ENCODE results near the gene ITGB5.
"Not testable (repeated sequence)": the region's sequence is repeated elsewhere in the genome, so short reads cannot be mapped to it uniquely, and the experiment has no call there.

Gene ITGB5

DNA sequence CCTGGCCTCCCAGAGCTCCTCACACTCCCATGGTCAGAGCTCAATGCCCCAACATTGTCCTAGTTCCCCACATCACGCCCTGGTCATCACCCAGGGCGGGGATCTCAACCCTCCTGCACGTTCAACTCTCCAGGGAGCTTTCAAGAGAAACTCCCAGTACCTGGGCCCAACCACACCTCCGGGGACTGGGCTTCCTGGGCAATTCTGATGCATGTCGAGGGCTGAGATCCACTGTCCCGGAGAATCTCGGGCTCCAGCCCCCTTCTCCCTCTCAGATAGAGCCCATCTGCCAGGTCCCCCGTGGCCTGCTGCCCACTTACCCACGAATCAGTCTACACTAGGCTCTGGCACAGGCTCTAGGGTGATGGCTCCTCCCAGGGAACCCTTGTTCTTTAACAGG, 117.7 kb downstream of the ITGB5 start:
- DNase-seq, result no peak

DNA sequence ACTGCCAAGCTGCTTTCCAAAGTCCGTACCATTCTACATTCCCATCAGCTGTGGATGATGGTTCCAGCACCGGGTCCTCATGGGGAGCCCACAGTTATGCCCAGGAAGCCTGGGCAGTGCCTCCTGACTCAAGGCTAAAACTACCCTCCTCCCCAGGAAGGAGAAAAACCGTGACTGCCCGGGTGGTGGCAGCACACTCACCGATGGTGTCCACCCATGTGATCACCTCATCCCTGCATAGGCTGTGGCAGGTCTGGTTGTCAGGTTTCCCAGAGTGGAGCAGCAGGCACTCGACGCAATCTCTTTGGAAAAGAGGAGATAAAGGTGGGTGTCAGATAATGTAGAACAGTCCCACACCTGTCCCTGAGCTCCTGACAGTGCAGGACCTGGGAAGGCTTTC, 118.4 kb downstream of the ITGB5 start:
- no peak for DNase-seq

- DNase-seq, result no peak
Observed at GRCh38 chr3:124767691-124768090, 119.5 kb downstream of the ITGB5 start.

- no peak for DNase-seq
Observed at GRCh38 chr3:124767264-124767663, 119.9 kb downstream of the ITGB5 start.

DNA sequence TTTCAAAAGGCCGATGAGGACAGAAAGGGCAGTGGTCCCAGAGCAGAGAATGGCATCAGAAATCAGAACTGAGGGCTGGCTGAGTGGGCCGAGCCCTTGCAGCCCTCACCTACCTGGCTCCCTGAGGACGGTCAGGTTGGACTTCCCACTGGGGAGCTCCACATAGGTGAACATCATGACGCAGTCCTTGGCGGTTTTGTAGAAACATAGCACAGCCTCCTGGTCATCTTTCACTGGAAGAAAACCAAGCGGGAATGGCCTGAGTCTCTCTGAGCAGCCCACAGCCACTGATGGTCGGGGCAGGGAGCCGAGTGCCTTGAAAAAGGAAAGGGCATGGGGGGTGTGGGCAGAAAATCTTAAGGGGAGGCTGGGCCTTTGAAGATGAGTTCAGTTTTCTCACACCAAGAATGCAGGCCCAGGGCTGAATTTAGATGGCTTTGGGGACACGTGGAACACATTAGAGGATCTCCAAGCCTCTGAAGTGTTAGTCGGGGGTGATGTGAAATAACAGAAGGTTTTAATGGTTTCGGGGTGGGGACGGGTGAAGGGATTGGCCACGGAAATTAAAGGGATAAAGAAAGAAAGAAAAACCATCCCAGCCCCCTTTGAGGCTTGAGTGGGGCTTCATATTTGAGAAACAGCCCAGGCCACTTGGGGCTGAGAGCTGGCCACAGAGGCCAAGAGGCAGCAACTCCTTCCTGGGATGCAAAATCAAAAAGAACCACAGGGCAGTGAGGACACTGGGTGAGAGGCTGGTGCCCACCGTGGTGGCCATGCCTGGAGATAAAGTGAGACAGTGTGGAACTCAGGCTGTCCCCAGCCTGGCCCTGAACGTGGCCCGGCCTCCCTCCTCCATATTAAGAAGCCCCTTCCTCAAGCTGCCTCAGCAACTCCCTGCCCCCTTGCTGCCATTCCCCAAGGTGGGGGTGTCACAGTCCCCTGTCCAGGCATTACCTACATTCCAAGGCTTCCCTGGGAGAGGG, 120.8 kb downstream of the ITGB5 start:
- no peak for DNase-seq

DNA sequence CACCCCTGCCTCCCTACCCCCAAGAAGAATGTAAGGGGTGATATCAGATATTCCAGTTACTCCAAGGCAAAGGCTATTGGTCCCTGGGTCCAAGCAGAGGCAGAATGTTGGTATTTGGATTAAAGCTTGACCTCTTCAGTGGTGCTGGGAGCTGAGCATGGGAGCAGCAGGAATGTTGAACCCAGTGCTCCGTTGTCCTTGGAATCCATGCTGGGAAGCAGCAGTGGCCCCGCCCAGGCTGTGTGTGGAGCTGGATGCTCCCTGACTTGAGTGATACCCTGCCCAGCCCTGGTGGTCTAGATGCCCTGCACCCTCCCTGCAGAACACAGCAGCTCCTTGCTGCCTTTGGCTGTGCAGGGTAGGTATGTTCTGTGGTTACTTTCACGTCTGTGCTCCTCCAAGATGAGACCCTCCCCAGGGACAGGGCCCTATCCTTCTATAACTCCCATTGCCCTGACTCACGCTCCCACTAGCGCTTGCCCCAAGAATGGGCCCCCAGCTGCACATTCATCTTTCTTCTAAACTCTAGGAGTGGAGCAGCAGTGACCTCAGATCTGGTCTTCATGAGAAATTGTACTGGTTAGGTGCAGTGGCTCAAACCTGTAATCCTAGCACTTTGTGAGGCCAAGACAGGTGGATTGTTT, 121.8 kb downstream of the ITGB5 start:
- no peak for DNase-seq

- no peak for DNase-seq
Observed at GRCh38 chr3:124764746-124765145, 122.4 kb downstream of the ITGB5 start.

DNA sequence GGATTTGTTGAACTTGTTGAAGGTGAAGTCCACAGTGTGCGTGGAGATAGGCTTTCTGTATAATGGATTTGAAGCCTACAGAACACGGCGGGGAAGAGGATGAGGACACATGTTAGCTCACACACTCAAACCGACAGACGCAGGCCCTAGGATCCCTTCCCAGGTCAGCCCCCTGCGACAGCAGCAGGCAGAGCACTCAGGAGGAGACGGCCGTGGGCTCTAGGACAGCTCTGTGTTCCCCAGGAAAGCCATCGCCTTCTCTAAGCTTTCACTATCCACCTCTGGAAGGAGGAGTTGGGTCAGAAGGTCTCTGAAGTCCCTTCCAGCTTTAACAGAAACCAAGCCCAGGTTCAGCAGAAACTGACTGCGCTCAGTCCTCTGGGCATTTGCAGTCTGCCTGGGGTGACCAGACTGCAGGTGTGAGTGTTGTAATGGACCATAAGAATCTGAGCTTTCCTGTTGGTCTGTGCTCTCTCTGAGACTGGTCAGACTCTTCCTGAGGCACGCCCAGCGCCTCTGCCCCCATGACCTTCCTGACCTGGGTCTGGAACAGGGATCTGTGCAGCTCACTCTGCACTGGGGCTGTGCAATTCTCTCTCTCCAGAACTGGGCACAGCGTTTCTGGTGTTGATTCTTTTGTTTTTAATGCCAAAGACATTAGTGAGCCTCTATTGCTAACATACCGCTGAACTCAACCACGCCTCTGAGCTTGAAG, 123.4 kb downstream of the ITGB5 start:
- no peak for DNase-seq

- DNase-seq, result no peak
Observed at GRCh38 chr3:124763206-124763605, 124.0 kb downstream of the ITGB5 start.

DNA sequence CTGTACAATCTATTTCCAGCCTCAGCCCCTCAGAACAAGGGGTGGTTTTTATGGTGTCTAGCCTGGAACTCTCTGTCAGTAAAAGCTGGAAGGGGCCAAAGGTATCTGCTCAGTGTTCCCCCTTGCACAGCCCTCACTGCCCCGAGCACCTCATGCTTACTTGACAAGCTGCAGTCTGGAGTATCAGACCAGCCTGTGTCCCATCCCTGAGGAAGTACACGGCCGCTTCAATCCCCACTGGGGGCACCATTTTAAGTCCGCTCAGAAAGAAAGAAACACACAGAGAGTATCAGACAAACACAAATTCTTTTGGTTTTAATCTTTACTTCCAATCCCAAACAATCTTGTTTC, 124.5 kb downstream of the ITGB5 start:
- DNase-seq, result no peak

- DNase-seq, result no peak
Observed at GRCh38 chr3:124761935-124762660, 125.1 kb downstream of the ITGB5 start.

DNA sequence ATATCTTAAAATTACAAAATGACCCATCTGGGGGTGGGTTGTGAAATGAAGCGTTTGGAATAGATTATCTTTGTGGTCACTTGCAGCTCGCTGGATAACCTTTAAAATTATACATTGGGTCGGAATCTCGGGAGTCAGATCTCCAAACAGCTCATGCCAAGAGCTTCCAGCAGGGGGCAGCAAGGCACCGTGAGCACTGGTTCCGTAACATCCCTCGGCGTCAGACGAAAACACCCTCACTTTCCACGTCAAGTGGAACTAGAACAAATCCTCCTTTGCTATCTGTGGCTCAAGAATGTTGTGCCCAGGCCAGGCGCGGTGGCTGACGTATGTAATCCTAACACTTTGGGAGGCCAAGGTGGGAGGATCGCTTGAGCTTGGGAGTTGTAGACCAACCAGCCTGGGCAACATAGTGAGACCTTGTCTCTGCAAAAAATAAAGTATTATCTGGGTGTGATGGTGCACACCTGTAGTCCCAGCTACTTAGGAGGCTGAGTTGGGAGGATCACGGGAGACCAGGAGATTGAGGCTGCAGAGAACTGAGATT, 125.8 kb downstream of the ITGB5 start:
- DNase-seq, result peak; percentile 78

- DNase-seq, result no peak
Observed at GRCh38 chr3:124760601-124761000, 126.6 kb downstream of the ITGB5 start.

DNA sequence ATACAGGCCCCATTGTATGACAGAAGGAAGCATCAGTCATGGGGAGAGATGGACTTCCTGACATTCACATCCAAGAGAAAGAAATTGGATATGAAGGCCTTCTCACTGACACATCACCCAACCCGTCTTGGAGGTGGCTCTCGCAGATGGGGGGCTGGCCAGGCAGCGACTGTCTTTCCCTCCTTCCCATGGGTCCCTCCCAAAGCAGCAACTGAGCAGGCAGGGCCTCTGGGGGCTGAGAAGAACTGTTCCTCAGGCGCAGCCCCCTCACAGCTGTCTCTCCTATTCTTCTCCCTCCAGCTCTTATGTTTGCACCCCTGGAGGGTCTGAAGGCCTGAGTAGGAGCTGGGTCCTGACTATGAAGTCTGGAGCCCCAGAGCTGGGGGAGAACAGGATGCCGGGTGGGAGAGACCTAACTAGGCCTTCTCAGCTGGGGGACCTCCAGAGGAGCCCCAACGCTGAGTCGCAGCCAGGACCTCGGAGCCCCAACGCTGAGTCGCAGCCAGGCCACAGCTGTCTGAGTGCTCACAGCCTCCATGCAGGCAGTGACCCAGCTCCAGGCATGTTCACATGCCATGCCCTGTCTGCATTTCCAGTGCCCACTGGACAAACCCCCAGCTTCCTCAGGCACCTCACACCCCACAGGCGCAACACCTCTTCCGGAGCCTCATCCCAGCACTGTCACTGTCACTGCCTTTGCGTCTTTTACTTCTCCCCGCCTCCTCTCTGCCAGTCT, 127.3 kb downstream of the ITGB5 start:
- no peak for DNase-seq

GRCh38 chr3:124758851-124759635, 128.1 kb downstream of the ITGB5 start:
- no peak for DNase-seq

DNA sequence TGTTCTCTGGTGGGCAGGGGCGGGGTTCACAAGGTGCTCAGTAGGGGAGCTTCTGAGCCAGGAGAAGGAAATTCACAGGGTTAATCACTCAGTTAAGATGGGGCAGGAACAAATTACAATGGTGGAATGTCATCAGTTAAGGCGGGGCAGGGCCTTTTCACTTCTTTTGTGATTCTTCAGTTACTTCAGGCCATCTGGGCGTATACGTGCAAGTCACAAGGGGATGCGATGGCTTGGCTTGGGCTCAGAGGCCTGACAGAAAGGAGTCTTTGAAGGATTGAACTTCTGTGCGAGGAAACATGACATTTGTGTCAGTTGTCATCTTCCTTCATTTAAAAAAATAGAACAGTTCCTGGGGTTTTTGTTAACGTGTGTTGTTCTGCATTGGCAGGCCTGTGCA, 129.2 kb downstream of the ITGB5 start:
- not testable (repeated sequence) for DNase-seq

DNA sequence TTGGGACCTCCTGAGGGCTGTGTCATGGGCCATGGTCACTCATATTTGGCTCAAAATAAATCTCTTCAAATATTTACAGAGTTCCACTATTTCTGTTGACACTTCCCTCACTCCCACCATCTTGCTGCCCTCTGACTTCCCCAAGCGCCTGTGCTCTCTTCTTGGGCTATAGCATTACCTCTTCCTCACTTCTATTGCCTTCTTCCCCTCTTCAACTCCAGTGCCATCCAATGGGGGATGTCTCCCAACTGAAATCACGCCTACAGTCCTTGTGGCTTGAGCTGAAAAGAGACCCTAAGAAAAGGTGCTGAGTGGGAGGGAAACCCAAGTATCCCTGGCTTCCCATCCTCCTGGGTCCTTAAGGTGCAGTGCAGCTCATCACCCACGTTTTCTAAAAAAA, 135.1 kb downstream of the ITGB5 start:
- no peak for DNase-seq

DNA sequence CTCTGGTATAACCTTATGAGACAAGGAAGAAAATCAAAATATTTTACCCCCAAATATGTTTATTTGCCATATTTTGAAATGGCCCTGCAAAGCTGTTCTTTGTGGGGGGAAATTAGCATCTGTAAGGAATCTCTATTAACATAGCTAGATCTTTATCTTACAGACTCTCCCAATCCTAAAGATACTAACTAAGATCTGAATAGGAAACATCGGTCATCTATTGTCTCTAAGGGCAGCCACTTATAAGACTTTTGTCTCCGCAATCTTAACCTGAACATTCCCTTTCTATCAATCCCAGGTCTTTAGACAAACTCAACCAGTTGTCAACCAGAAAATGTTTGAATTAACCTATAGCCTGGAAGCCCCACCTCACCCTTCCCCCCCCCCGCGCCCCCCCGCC, 135.7 kb downstream of the ITGB5 start:
- DNase-seq, result no peak

DNA sequence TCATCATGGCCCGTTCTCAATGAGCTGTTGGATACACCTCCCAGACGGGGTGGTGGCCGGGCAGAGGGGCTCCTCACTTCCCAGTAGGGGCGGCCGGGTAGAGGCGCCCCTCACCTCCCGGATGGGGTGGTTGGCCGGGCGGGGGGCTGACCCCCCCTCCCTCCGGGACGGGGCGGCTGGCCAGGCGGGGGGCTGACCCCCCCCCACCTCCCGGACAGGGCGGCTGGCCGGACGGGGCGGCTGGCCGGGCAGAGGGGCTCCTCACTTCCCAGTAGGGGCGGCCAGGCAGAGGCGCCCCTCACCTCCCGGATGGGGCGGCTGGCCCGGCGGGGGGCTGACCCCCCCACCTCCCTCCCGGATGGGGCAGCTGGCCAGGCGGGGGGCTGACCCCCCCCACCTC, 137.3 kb downstream of the ITGB5 start:
- not testable (repeated sequence) for DNase-seq

DNA sequence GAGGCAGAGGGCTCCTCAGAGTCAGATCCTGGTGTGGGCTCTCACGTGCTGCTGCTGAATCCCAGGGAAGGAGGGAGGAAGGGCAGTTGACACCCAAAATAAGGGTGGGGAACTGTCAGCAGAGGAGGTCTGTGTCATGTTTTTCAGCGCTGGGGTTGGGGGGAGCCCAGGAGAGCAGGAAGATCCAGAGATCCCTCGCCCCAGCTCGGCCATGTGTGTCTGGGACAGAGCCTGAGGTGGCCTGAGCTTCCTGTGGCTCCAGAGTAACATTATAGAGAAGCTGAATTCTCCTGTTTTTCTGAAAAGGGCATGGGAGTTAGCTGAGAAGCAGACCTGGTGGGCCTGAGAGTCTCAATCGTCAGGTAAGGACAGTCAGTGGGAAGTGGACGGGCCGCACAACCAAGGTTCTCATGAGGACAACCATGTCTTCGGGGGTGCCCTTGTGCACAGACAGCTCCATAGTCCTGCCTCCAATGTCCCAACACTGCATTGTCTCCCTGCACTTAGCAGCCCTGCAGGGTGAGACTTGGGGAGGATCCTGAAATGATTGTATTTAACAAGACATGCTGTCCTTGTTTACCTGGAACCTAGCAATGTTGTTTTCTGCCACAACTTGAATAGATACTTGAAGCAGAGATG, 138.5 kb downstream of the ITGB5 start:
- no peak for DNase-seq

All from activated T-cell treated with anti-CD3 and anti-CD28 coated beads, Interleukin-2, amount 50 U/mL, for 1 hour (primary cell).